Measurements from ENCODE around the gene WDFY3.

The WDFY3 gene

GRCh38 chr4:84652478-84652877, 314.0 kb downstream of the WDFY3 start:
- DNase-seq = no peak

DNA sequence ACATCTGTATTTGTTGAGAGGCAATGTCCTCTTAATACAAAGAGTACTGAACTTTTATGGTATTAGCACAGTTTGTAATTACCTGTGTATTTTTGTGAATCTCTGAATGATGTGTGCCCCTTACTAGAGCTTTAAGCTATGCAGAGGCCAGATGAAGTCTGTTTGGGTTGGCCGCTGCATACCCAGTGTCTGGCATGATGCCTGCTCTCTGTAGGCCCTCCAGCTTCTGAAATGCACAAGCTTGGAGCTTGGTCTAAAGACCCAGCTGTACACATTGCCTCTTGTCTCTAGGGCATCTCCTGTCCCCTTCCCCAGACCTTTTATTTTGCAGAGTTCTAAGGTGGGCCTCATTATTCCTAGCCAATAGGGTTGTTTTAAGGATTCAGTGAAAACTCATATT, 315.0 kb downstream of the WDFY3 start:
- no peak for DNase-seq

GRCh38 chr4:84648863-84649647, 317.4 kb downstream of the WDFY3 start:
- DNase-seq = no peak

DNA sequence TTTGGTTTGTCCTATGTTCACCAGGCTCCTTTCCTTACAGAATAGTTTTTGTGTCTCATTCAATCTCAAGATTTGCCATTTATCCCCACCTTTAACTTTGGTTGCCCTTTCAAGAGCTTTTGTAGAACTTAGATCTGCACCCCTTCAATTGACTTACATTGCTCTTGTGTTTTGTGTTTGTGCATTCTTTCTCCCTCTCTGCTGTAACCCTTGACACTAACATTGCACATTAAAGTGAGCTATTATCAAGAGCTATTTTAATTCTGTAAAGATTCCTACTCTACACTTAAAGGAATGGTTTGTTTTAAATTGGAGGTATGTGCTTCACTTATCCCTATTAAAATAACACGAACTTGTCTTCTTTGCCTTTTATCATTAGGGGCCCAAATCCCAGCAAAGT, 318.3 kb downstream of the WDFY3 start:
- no peak for DNase-seq

DNA sequence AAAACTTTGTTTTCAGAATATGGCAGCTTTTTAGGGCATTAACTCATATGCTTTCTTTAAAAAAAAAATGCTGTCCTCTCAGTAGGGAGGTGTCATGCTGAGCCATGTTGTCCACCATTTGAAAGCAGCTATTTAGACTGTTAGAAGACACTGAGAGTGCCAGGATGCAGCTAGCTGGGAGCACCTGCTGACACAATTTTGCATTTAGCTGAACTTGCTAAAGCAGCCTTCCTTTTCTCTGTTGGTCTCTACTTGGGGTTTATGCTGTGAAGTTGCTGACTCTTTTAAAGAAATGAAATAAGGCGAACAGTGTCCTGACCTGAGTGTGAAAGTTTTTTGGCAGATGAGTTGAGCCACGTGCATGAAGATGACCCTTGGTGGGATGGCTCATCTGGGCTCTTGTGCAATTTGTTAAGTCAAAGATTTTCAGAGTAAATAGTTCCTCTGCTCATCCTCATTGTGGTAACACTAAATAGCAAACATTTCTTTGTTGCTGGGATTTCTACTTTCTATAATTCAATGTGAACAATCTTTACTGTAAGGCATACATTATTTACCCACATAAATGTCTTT, 319.1 kb downstream of the WDFY3 start:
- no peak for DNase-seq

- DNase-seq = no peak
Observed at GRCh38 chr4:84644087-84644486, 322.4 kb downstream of the WDFY3 start.

GRCh38 chr4:84639145-84639544, 327.3 kb downstream of the WDFY3 start:
- DNase-seq = no peak

- DNase-seq = no peak
Observed at GRCh38 chr4:84638092-84638491, 328.4 kb downstream of the WDFY3 start.

DNA sequence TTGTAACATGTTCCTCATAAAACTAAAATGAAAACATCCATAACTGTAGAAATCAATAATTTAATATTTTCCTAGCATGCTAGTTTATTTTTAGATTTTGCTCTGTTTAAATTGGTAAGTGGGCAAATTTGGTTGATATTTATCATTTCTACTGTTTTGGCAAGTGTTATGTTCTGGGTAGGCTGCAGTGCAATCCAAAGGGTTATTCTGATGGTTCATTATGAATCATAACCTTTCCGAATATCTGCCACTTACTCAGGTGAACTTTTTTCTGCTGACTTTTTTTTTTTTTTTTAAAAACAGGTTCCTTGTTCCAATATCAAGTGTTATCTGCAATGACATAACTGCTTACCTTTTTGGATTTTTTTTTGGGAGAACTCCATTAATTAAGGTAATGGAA, 331.5 kb downstream of the WDFY3 start:
- no peak for DNase-seq

GRCh38 chr4:84632092-84632491, 334.4 kb downstream of the WDFY3 start:
- no peak for DNase-seq

DNA sequence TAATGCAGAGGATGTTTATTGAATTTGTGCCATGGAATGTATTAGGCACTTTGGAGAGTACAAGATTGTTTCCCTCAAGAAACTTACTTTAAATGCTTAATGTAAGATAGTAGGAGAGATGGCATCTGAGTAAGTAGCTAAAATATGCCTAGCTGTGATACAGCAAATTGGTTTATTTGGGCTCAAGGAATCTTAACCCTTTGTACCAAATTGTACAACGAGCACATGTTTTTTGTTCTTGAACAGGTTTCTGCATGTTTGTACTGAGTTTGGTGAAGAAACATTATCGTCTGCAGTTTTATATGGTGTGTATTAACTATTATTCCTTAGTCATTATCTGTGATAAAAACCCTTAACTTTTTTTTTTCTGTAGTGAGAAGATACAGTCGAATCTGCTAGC, 334.9 kb downstream of the WDFY3 start:
- no peak for DNase-seq

DNA sequence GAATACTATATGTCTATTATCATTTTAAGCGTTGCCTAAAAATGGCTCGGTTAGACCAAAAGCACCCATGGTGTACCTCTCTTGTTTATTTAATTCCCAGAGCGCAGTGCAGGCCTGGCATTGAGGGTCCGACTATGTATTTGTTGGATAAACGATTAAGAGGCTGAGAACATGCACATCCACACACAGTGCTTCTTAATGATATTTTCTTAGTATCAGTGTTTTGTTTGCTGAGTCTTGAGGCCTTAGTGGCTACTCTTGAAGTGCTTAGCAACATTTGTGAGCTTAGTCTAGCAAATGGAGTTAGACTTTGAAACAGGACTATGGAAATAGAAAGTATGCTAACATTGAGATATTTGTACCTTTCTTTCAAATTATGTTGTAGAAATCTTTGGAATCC, 339.8 kb downstream of the WDFY3 start:
- DNase-seq = no peak

DNA sequence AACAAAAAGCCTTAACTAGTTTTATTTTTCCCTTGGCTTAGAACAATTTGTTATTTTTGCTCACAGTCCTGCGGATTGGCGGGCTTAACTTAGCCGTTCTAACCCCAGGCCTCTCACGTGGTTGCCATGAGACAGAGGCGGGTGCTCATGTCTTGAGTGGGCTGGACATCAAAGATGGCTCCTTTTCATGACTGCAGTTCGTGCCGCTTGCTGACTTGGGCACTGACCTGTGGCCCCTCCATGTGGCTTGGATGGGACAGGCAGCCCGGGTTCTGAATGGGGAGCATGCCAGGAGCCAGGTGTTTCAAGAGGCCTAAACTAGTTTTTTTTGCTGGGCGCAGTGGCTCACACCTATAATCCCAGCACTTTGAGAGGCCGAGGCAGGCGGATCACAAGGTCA, 342.8 kb downstream of the WDFY3 start:
- no peak for DNase-seq

DNA sequence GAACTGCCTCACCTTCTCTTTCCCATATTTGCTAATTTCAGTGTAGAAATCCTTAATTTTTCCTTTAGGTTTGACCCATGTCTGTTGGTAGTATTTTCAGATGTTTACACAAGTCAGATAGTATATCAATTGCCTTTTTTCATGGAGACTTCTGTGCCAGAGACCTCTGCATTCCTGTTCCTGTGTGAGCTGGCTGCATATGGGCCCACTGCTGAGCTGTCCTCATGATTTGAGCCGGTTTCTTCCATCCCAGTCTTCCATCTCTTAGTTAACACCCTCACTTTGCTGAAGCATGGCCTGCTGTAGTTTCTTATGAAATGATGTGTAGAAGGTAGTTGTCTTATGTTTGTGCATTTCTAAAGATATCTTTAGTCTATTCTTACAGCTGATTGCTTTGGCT, 343.5 kb downstream of the WDFY3 start:
- DNase-seq = no peak

Data from stimulated activated CD4-positive, alpha-beta T cell treated with anti-CD3 and anti-CD28 coated beads, Interleukin-2, amount 100 ng/mL, for 48 hours (primary cell).